H1 (cell line): ENCODE results near the gene C3orf18. TPM values are rescaled to one million over a fixed set of nuclear protein-coding genes. Genes with fewer than 3 reads are reported as not detected.

Experiments
- CTCF ChIA-PET: fragments of 300-600 bp; sonication (Branson Sonifier 250); formaldehyde crosslinking; loops from one replicate; lab custom pipeline; 2021; ENCODE audit not compliant: partially characterized antibody; lab: Charles Lee
- POLR2A ChIA-PET: fragments of 300-600 bp; sonication (Branson Sonifier 250); formaldehyde crosslinking; loops from one replicate; lab custom pipeline; 2021; ENCODE audit warnings: inconsistent platforms; ENCODE audit not compliant: partially characterized antibody; lab: Charles Lee
- DNase-seq, 2 experiments: peaks; one replicate each; pipeline versions ENCODE4 v3.0.0 to v3.0.0-alpha.2; 2010 to 2022; ENCODE audit warnings: low spot score in 2 of 2, low read depth in 1 of 2, mixed read lengths in 1 of 2
- FAIRE-seq: peaks from 2 replicates; lab custom pipeline; 2011; peaks lifted over from hg19 to GRCh38; lab: Jason Lieb, UNC
- H2AFZ ChIP-seq: 2 replicates; pipeline ENCODE4 v1.8.1; 2012; ENCODE audit warnings: low read length, inconsistent platforms
- H2AK5ac ChIP-seq: 2 replicates; pipeline ENCODE4 v1.6.1; 2013; ENCODE audit warnings: low read depth, low read length
- H2BK120ac ChIP-seq: replicated peaks from 2 replicates; pipeline ENCODE3; 2013; ENCODE audit warnings: low read depth, low read length, inconsistent platforms
- H2BK12ac ChIP-seq: 2 replicates; pipeline ENCODE4 v1.6.1; 2013; ENCODE audit warnings: low read depth, low read length
- H2BK15ac ChIP-seq: 2 replicates; pipeline ENCODE4 v1.6.1; 2013; ENCODE audit warnings: low read length
- H2BK20ac ChIP-seq: 2 replicates; pipeline ENCODE4 v1.6.1; 2013; ENCODE audit warnings: low read length
- H2BK5ac ChIP-seq: 2 replicates; pipeline ENCODE4 v1.6.1; 2013; ENCODE audit warnings: low read depth, low read length
- H3K14ac ChIP-seq: 2 replicates; pipeline ENCODE4 v1.6.1; 2013; ENCODE audit warnings: inconsistent platforms; ENCODE audit not compliant: insufficient read length
- H3K18ac ChIP-seq: 2 replicates; pipeline ENCODE4 v1.6.1; 2013; ENCODE audit warnings: low read length; ENCODE audit errors: extremely low read depth
- H3K23ac ChIP-seq: 2 replicates; pipeline ENCODE4 v1.6.1; 2013; ENCODE audit warnings: inconsistent platforms; ENCODE audit not compliant: insufficient read length
- H3K23me2 ChIP-seq: 2 replicates; pipeline ENCODE4 v1.6.1; 2013; ENCODE audit warnings: low read depth, low read length
- H3K27ac ChIP-seq: 2 replicates; pipeline ENCODE4 v1.6.1; 2011; ENCODE audit warnings: low read depth, low read length, inconsistent platforms
- H3K27me3 ChIP-seq, 4 experiments: replicated peaks in 1 of 4; 1 replicate in 1 of 4; 2 replicates in 3 of 4; pipeline versions ENCODE4 v1.6.1 to v1.8.1; 2011 to 2013; ENCODE audit warnings: low read length in 3 of 4, mild to moderate bottlenecking in 3 of 4, inconsistent platforms in 2 of 4, mixed read lengths in 2 of 4, moderate library complexity in 1 of 4; ENCODE audit not compliant: control insufficient read depth in 3 of 4, insufficient read depth in 3 of 4; ENCODE audit errors: extremely low read depth in 1 of 4
- H3K36me3 ChIP-seq, 4 experiments: 2 replicates each; pipeline versions ENCODE4 v1.6.1 to v1.8.1; 2011 to 2013; ENCODE audit warnings: mild to moderate bottlenecking in 4 of 4, low read length in 3 of 4, moderate library complexity in 2 of 4, control low read depth in 1 of 4, inconsistent platforms in 1 of 4; ENCODE audit not compliant: insufficient read depth in 4 of 4, control insufficient read depth in 2 of 4
- H3K4ac ChIP-seq: replicated peaks from 2 replicates; pipeline ENCODE3; 2013; ENCODE audit warnings: low read length, low read depth, mixed read lengths, inconsistent platforms; ENCODE audit not compliant: insufficient read length
- H3K4me1 ChIP-seq, 4 experiments: replicated peaks in 1 of 4; 1 replicate in 1 of 4; 2 replicates in 3 of 4; pipeline versions ENCODE4 v1.6.1 to v1.8.1; 2011 to 2013; ENCODE audit warnings: low read length in 3 of 4, inconsistent platforms in 2 of 4, mixed read lengths in 1 of 4; ENCODE audit not compliant: insufficient read depth in 4 of 4, control insufficient read depth in 3 of 4
- H3K4me2 ChIP-seq, 2 experiments: 2 replicates each; pipeline versions ENCODE4 v1.6.1 to v1.8.1; 2011 to 2013; ENCODE audit warnings: low read depth in 2 of 2, low read length in 2 of 2, control low read depth in 1 of 2, inconsistent platforms in 1 of 2, mild to moderate bottlenecking in 1 of 2; ENCODE audit not compliant: insufficient read depth in 1 of 2
- H3K4me3 ChIP-seq, 4 experiments: fragments of 200-600, 300-600 bp in 1 of 4; sonication (generic), shearing (Covaris generic), sonication (Bioruptor Twin) in 1 of 4; 2 replicates each; pipeline versions ENCODE4 v1.5.1 to v1.8.1; 2011 to 2016; ENCODE audit warnings: low read length in 4 of 4, low read depth in 3 of 4, control low read depth in 2 of 4, inconsistent platforms in 2 of 4, mild to moderate bottlenecking in 2 of 4, mixed read lengths in 1 of 4, moderate library complexity in 1 of 4; ENCODE audit not compliant: insufficient read depth in 2 of 4; ENCODE audit errors: extremely low read depth in 1 of 4
- H3K56ac ChIP-seq: replicated peaks from 2 replicates; pipeline ENCODE3; 2013; ENCODE audit warnings: low read depth, mild to moderate bottlenecking, mixed read lengths, low read length, inconsistent platforms; ENCODE audit not compliant: insufficient read length
- H3K79me1 ChIP-seq: 2 replicates; pipeline ENCODE4 v1.6.1; 2013; ENCODE audit warnings: low read depth, low read length, control low read depth
- H3K79me2 ChIP-seq, 2 experiments: 2 replicates each; pipeline versions ENCODE4 v1.6.1 to v1.8.1; 2012 to 2013; ENCODE audit warnings: low read length in 2 of 2, mild to moderate bottlenecking in 2 of 2, inconsistent platforms in 1 of 2; ENCODE audit not compliant: insufficient read depth in 2 of 2, control insufficient read depth in 1 of 2
- H3K9ac ChIP-seq, 4 experiments: replicated peaks in 1 of 4; 1 replicate in 1 of 4; 2 replicates in 3 of 4; pipeline versions ENCODE4 v1.6.1 to v1.8.1; 2011 to 2013; ENCODE audit warnings: low read depth in 3 of 4, low read length in 3 of 4, control low read depth in 2 of 4, mild to moderate bottlenecking in 2 of 4, moderate library complexity in 2 of 4, inconsistent platforms in 1 of 4; ENCODE audit errors: extremely low read depth in 1 of 4
- H3K9me3 ChIP-seq, 2 experiments: 2 replicates each; pipeline versions ENCODE4 v1.6.1 to v1.8.1; 2012 to 2013; ENCODE audit warnings: mild to moderate bottlenecking in 2 of 2, moderate library complexity in 2 of 2, control low read depth in 1 of 2, inconsistent platforms in 1 of 2, low read depth in 1 of 2, low read length in 1 of 2, mixed read lengths in 1 of 2; ENCODE audit not compliant: insufficient read depth in 2 of 2
- H4K20me1 ChIP-seq, 2 experiments: replicated peaks in 1 of 2; 2 replicates each; pipeline versions ENCODE3 to v1.8.1; 2011 to 2013; ENCODE audit warnings: inconsistent platforms in 2 of 2, low read length in 2 of 2, mild to moderate bottlenecking in 1 of 2; ENCODE audit not compliant: insufficient read depth in 2 of 2, control insufficient read depth in 1 of 2
- H4K5ac ChIP-seq: 2 replicates; pipeline ENCODE4 v1.6.1; 2013; ENCODE audit warnings: low read length, low read depth, mixed read lengths, inconsistent platforms; ENCODE audit not compliant: insufficient read length
- H4K8ac ChIP-seq: 2 replicates; pipeline ENCODE4 v1.8.0; 2013; ENCODE audit warnings: mild to moderate bottlenecking, moderate library complexity, low read length, inconsistent platforms; ENCODE audit not compliant: insufficient read depth; ENCODE audit errors: extremely low read depth
- H4K91ac ChIP-seq: replicated peaks from 2 replicates; pipeline ENCODE3; 2013; ENCODE audit warnings: low read length, mixed read lengths, inconsistent platforms; ENCODE audit not compliant: insufficient read length
- CBX8 ChIP-seq: fragments of 300-800, 300-1000 bp; sonication (generic); IDR thresholded peaks from 2 replicates; pipeline ENCODE4 v1.7.1; 2016; ENCODE audit warnings: low read depth, low read length, borderline replicate concordance
- CHD1 ChIP-seq: IDR thresholded peaks from 2 replicates; pipeline ENCODE4 v1.6.1; 2012; ENCODE audit warnings: low read depth, low read length, improper control_type of control experiment
- EP300 ChIP-seq, 2 experiments: IDR thresholded peaks; 1 replicate in 1 of 2; 2 replicates in 1 of 2; pipeline ENCODE4 v1.6.1; 2011 to 2012; ENCODE audit warnings: low read depth in 2 of 2, low read length in 2 of 2, mild to moderate bottlenecking in 2 of 2, borderline replicate concordance in 1 of 2, inconsistent platforms in 1 of 2, moderate library complexity in 1 of 2
- HDAC2 ChIP-seq, 2 experiments: fragments of 300-600 bp in 1 of 2; sonication (generic) in 1 of 2; IDR thresholded peaks; 2 replicates each; pipeline ENCODE4 v1.6.1; 2011 to 2012; ENCODE audit warnings: low read depth in 2 of 2, low read length in 2 of 2, mild to moderate bottlenecking in 2 of 2, moderate library complexity in 2 of 2, borderline replicate concordance in 1 of 2, inconsistent platforms in 1 of 2
- KDM4A ChIP-seq: IDR thresholded peaks from one replicate; pipeline ENCODE4 v1.7.1; 2012; ENCODE audit warnings: low read depth, mild to moderate bottlenecking, moderate library complexity, low read length, inconsistent platforms; ENCODE audit not compliant: severe bottlenecking
- MAFK ChIP-seq: IDR thresholded peaks from 2 replicates; pipeline ENCODE4 v1.6.1; 2012; ENCODE audit warnings: low read depth, mild to moderate bottlenecking, improper control_type of control experiment, low read length
- RAD21 ChIP-seq, 2 experiments: IDR thresholded peaks in 1 of 2; conservative IDR thresholded peaks in 1 of 2; 2 replicates each; pipeline ENCODE4 v1.6.1; 2011; ENCODE audit warnings: low read depth in 2 of 2, low read length in 2 of 2, improper control_type of control experiment in 1 of 2, inconsistent platforms in 1 of 2, mild to moderate bottlenecking in 1 of 2, moderate library complexity in 1 of 2
- RBBP5 ChIP-seq: IDR thresholded peaks from 2 replicates; pipeline ENCODE4 v1.7.1; 2012; ENCODE audit warnings: low read depth, mild to moderate bottlenecking, inconsistent platforms, low read length, moderate library complexity, borderline replicate concordance
- SIX5 ChIP-seq: IDR thresholded peaks from 2 replicates; pipeline ENCODE4 v1.6.1; 2011; ENCODE audit warnings: mild to moderate bottlenecking, low read depth, low read length
- TAF7 ChIP-seq: optimal IDR thresholded peaks from 2 replicates; pipeline ENCODE3; 2011; ENCODE audit warnings: low read depth, mild to moderate bottlenecking, inconsistent platforms, low read length, moderate library complexity, borderline replicate concordance
- ZNF274 ChIP-seq: IDR thresholded peaks from 2 replicates; pipeline ENCODE4 v1.7.0; 2012; ENCODE audit warnings: low read length, borderline replicate concordance; ENCODE audit errors: extremely low read depth
- WGBS, 2 experiments: shearing (Covaris generic) in 1 of 2; methylation state at CpG; one replicate each; pipeline versions ENCODE4 v1.1.6 to v1.1.7; 2013 to 2015; ENCODE audit warnings: low lambda C conversion rate in 2 of 2, mixed read lengths in 2 of 2, inconsistent platforms in 1 of 2, low coverage in 1 of 2, missing lambda C conversion rate in 1 of 2; ENCODE audit not compliant: insufficient replicate concordance in 2 of 2, insufficient coverage in 1 of 2, insufficient read length in 1 of 2; ENCODE audit errors: extremely low coverage in 1 of 2, missing lambda C conversion rate in 1 of 2; 5-methylcytosine and 5-hydroxymethylcytosine counted together
- polyA plus RNA-seq, 7 experiments: library from polyadenylated mRNA; depleted of rRNA in 3 of 7; stranded (reverse) in 5 of 7; unstranded in 2 of 7; fragments of >200 nt in 5 of 7; fragments of 200-250 nt in 2 of 7; gene quantifications; 1 replicate in 5 of 7; 2 replicates in 1 of 7; 4 replicates in 1 of 7; pipeline versions ENCODE4 v1.2.1 to v1.2.3, GENCODE V29; 2011 to 2013; ENCODE audit warnings: missing spikeins in 2 of 7, mixed read lengths in 2 of 7
- total RNA-seq: library from RNA; stranded (reverse); fragmentation: NEBNext Ultra II Directional; extraction: Animal tissue kit (Norgen Biotek cat#: 25700); gene quantifications from 2 replicates; pipeline ENCODE4 v1.2.1, GENCODE V29; 2021

Gene C3orf18
- total and polyA plus RNA-seq, 2 of the 8 experiments (the other 6 are each of a cell fraction or from before 2014, with no cell fraction given), result 7.5 to 15.0 TPM

DNA sequence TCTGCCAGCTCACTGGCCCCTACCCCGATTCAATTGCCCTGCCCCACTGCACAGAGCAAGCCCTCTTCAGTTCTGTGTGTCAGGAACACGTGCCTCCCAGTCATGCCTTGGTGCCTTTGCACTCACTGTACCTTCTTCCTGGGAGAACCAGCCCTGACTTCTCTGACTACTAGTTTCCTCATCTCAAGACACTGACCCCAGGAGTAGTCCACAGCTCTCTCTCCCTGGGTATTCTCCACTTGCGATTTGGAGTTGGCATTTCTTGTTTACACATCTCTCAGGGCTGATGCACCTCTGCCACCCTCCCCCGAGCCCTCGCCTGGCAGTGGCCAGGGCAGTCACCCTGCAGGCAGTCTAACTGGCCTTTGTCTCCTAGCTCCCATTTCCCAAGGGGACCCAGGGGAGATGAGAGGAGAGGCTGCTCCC lies 38.4 kb upstream of the C3orf18 start:
- Histone ChIP-seq H2BK20ac (no peak overlapping the region), H3K18ac (no peak overlapping the region), H3K23ac (no peak overlapping the region), H4K20me1 (peaks cover under 1 to 11% of the 10 kb centered on the region in 2 experiments), H2AK5ac (no peak overlapping the region), H2AFZ (no peak overlapping the region), H3K79me2 (no peaks in the 10 kb centered on the region), H3K27me3 (peaks cover 7 to 15% (median 11%) of the 10 kb centered on the region in 4 experiments; a peak in 6 of 7 replicates), H2BK15ac (no peak overlapping the region), H3K14ac (no peak overlapping the region), H3K56ac (no peak overlapping the region), H4K91ac (no peak overlapping the region), H3K36me3 (no peaks in the 10 kb centered on the region), H3K9me3 (no peaks in the 10 kb centered on the region), H4K5ac (no peak overlapping the region), H2BK12ac (no peak overlapping the region), H3K4ac (no peak overlapping the region), H3K27ac (no peak overlapping the region), H3K79me1 (no peaks in the 10 kb centered on the region), H3K4me3 (no peak overlapping the region), H2BK120ac (no peak overlapping the region)
- CTCF ChIA-PET, result interaction anchor here (6.3 to 50.4 kb wide), 4 partner anchors 9 to 45 kb away, joined by 39 to 1262 read pairs (median 548); partner anchors contain the start of genes C3orf18, DOCK3, HEMK1 and MAPKAPK3
- no peak for DNase-seq
- no peak for TF ChIP-seq HDAC2 (IDR thresholded peaks at IDR 0.05; ENCODE audit: borderline replicate concordance in 1 of 2, low read depth in 2 of 2, low read length in 2 of 2)
- TF ChIP-seq EP300 (IDR thresholded peaks at IDR 0.05; ENCODE audit: borderline replicate concordance in 1 of 2, low read depth in 2 of 2, low read length in 2 of 2), result no peak
- TF ChIP-seq CBX8, result no peak
- no peak for TF ChIP-seq RBBP5
- no peak for TF ChIP-seq ZNF274
- no peak for TF ChIP-seq SIX5
- TF ChIP-seq TAF7, result no peak
- no peak for TF ChIP-seq MAFK
- TF ChIP-seq RAD21 (IDR thresholded peaks at IDR 0.05 in 1 of 2, conservative IDR thresholded peaks at IDR 0.05 in 1 of 2; ENCODE audit: low read depth in 2 of 2, low read length in 2 of 2), result no peak
- no peak for TF ChIP-seq CHD1
- TF ChIP-seq KDM4A, result no peak
- TF ChIP-seq, all 59 proteins: peak for 0
- H3K23me2 ChIP-seq, result no peaks in the 10 kb centered on the region; the same call in 1 of the 2 replicates
- H2BK5ac ChIP-seq, result no peak overlapping the region
- no peak overlapping the region for H3K9ac ChIP-seq
- no peak overlapping the region for H4K8ac ChIP-seq
- FAIRE-seq, result no peak
- H3K4me2 ChIP-seq, result no peak overlapping the region
- POLR2A ChIA-PET, result interaction anchor here (1.8 kb wide), 1 partner anchor 13 kb away, joined by 4 read pairs; no protein-coding TSS in a partner anchor
- peaks cover 0 to 2% (median under 1%) of the 10 kb centered on the region in 4 experiments; a peak in 4 of 7 replicates for H3K4me1 ChIP-seq
- 84% methylated on average over 5 of the region's 5 CpGs; no CpG with 5 or more reads in 1 of the 2 experiments for WGBS, 2 experiments
